SHP77 (cell line): ENCODE results near the gene ESRRG.
A peak's percentile ranks its signal among the peaks of the same experiment; 100 is the strongest.

Experiments used
- DNase-seq, 2 experiments: peaks; one replicate each; lab custom pipeline; 2025; lab: John Stamatoyannopoulos, UW

ESRRG gene

DNA sequence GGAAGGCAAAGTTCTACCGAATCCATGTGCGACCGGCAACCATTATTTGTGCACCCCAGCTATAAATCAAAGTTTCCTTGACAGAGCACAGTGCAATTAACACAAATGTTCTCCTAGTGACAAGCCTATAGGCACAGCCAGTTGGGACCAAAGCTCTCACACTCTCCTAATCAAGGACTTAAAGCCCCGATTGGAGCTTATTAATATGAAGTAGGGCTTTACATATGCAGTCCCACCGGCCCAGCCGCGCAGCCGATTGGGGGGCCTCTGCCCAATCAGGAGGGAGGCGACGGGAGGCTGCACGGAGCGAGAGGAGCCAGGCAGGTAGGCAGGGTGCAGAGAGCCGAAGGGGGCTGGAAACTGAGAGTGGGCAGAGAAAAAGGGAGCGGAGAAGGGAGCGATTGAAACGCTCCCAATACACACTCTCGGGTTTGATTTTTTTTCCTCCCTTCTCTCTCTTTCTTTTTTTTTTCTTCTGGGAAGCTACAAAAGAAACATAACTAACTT lies at the start of gene ESRRG:
Gene ESRRG (minus strand): TSS at position 156 of the 507 bp plus-strand sequence. CDS start 130 bp downstream, at position 26.
- DNase-seq: peak; percentile 66 to 77

DNA sequence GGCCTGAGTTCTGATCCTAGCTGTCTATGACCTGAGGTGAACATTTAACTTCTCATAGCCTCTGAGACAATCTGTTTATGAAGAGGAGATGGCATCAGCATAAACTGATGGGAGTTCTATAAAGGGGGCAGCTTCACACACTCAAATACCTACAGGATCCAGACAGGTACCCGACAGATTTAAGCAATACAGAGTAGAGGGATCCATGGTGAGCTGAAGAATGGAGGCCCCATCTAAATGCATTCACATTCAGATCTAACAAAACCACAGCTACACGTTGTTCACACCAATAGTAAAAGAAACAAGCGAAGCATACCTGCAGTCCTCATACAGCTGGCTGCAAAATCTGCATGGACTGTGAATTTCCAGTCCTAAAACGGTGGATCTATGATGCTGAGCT lies 48.7 kb upstream of the ESRRG start:
- no peak for DNase-seq

DNA sequence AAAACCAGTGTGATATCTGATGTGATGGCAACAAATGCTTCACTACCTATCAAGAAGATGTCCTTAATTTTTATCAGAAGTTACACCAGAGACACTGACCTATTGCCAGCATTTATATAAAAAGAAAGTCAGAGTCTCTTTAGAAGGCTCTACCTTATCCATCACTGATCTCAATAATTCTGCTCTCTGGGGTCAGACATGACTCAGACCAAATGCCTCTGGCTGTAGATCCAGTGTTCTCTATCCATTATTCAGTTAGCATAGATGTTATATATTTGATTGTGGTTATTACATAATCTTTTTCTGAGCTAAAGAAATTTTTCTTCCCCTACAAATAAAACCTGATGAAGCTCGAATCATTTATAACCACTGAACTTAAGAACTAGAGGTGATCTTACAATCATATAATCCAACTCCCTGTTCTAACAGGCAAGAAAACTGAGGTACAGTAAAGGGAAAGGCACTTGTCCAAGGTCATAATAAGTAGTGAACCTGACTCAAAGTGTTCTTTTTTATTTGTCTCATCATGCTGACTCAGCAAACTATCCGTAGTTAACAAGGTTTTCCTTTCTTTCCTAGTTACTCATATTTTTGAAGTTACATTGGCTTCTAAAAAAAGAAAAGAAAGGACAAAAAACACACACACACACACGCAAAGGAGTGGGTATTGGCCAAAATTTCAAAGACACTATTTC lies 43.6 kb upstream of the ESRRG start:
- DNase-seq: no peak

DNA sequence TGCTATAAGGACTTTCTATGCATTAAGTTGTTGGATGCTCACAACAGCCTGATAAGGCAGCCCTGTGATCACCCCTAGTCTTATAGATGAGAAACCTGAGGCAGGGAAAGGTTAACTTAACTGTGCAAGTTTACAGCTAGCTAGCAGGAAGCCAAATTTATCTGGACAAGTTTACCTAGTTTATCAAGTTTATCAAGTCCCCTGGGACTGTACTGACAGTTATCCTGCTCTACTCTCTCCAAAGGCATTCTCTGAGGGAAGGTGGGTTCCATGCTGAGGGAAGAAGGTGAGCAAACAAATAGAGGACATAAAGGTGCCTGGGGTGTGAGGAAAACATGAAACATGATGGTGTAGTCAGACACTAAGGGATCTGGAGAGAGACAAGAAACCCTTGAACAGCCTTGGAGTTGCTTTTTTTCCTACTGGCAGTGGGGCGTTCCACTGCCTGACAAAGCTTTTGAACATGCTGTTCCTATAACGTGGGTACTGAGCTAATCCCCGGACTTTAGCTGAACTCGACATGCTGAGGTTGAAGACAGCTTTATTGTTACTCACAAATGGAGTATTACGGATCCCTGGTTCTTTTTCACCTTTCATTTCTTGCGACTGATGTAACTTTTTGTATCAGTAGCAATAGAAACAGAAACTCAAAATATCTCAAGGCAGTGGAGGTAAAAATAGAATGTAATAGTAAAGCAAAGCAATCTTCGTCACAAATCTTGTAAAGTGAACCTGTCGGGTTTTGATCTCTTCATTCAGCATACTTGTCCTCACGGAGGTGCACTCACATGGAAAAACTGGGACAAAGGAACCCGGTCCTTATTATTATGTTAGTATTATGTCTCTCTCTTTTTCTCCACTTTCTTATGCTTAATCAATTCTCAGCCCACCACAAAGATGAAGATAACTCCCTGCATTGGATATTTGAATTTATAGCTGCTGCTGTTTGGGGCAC lies 42.4 kb upstream of the ESRRG start:
- DNase-seq: no peak

DNA sequence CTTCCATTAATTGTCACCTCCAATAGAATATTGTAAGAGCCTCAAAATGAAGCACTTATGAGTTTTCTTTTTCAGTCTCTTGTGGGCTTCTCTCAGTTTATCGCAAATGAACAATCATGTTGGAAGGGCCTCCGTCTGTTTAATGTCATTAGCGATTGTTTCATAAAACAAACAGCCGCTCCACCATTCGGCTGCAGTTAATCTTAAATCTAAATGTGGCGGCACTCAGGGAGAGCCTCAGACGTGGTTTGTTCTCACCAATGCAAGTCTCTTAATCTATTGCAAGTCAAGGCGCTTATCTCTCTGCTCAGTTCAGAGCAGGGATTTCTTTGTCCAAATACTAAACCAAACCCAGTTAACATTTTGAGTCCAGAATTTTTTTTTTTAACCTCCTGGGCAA lies 34.9 kb upstream of the ESRRG start:
- DNase-seq: no peak

DNA sequence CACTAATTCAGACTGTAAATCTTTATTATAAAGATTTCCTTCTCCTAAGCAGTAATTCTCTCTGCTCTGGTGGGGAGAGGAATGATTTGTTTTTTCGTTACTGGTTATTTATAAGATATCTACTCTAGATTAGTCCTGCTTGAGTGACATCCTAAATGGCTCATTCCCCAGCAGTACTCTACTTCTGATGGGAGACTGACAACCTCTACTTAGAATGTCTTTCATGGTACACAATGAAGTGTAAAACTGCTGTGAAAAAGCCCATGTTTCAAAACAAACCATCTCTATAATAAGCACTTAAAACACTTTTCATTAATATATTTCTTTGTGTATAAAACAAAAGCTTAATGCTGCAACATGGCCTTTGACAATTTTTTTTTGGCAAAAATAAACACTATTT lies 33.9 kb upstream of the ESRRG start:
- DNase-seq: no peak

DNA sequence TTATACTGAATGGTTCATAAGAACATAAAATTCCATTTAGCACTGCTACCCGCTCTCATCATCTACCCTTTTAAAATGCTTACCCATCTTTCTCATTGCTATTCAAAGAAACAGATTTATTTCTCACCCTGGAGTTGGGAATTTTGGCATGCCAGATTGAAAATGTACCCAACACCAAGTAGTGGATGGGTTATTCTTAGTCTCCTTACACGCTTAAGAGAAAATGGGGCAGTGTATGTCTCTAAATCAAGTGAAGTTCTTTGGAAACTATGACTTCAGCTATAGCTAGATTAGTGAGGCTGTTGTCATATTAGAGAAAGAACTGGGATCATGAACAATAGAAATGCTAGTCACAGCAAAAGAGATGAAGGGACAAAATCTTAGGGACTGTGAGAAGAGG lies 27.7 kb upstream of the ESRRG start:
- no peak for DNase-seq

DNA sequence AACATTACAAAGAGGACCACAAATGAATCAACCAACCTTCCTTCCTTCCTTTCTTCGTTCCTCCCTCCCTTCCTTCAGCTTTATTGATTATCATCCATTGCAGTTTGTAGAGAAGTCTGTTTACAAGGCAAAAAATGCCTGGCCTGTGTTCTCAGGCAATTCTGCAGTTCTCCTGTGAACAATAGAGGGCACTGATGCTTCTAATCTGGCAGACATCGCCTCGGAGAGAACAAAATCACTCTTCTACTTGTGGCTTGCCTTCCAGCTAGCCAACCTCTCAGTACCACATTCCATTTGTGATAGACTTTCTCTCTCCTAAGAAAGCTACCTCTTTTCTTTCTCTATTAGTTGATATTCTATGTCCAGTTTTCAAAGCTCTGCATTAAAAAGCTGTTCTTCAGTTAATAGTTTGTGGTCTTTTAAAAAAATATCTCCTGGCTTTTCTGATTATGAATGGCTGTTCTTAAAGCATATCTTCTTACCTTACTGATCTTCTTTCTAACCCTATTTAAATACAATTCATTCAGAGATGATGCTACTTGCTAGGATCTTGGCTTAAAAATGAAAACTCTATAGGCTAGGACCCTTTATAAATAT lies 26.9 kb upstream of the ESRRG start:
- peak; percentile 49 to 66 for DNase-seq

DNA sequence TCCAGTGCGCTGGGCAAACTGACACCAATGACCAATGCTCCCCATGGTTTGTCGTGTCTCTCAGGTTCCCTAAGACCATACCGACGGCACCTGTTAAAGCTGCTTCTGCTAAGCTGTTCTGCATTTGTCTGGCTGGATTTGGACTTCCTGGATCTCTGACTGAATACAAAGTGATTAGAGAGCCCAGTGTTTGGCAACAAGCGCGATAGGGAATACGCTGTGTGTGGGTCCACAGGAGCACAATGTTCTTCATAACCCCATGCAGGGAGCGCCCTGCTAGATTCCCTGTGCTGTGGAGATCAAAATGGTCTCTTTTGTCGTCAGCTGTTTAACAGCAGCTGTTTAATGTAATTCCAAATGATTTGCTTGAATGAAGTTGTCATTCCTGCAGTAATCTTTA lies 26.0 kb upstream of the ESRRG start:
- no peak for DNase-seq

DNA sequence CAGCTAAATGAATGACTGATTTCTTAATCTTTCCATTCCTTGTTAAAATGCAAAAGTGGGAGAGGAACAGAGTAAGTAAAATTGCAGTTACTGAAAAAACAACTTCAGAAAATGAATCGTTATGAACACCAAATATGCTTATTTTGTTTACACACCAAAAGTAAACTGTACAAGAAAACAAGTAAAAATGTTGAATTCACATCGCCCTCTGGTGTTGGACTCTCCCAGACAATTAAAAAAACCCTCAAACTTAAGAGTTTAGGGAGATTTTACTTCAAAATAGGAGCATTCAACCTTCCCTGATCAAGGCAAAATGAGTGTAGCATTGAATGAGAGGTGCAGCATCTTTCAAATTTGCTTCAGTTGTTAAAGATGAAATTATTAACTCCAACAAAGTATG lies 19.4 kb upstream of the ESRRG start:
- DNase-seq: no peak

DNA sequence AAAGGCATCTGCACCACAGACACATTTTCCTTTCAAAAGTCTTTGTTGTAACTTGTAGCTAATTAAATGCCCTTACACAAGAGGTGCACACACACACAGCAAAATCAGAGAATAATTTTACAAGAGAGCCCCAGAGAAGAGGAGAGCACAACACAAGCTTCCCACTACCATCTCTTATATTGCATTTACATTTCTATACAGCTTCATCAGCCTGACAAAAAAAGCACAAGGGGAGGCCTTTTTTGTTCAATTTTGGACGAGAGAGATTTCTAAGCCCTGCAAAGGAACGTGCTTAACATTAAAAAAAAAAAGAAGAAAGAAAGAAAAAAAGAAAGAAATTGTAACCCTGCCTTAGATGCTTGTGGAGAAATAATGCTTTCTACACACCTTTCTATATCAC lies 17.1 kb upstream of the ESRRG start:
- no peak for DNase-seq

DNA sequence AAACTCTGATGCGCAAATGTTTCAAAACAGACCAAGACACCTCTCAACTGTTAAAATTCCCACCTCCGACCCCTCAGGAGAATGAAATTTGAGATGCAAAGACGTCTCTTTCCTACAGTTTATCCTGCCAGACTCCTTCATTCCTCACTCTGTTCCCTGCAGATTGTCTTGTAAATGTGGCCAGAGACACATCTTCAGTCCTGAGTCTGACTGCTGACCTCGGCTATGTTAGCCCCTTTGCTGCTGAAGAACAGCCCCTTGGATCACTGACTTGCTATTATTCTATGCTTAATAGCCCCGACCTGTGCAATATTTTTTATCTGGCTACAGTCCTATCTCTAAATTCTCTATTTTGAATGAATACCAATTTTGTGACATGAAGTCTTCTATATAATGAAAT lies 16.6 kb upstream of the ESRRG start:
- no peak for DNase-seq

DNA sequence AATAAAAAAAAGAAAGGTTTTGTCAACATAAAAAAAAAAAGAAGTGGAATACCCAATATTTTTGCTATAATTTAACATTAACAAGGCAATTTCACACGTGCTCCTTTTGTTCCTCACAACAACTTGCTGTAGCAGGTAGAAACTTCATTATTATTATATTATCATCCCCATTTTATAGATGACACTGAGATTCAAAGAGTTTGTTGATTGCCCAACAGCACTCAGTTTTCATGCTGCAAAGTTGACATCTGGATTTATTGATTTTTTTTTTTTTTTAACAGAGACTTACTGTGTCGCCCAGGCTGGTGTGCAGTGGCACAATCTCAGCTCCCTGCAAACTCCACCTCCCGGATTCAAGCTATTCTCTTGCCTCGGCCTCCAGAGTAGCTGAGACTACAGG lies 8.9 kb upstream of the ESRRG start:
- no peak for DNase-seq

DNA sequence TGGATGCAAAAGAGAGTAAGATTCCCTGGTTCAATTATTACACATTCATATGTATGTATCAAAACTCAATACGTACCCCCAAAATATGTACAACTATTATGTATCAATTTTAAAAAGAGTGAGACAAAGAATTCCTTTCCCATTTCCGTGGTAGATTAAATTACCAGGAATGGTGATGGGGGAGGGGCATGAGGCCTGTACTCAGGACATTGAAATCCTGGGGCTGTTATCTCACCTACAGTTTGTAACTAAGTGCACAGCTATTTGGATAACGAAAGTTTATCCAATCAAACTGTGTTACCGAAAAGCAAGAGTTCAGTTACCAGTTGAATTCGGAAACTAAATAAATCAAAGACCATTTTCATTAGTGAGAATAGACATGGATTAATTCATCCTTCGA lies 8.3 kb upstream of the ESRRG start:
- DNase-seq: no peak

DNA sequence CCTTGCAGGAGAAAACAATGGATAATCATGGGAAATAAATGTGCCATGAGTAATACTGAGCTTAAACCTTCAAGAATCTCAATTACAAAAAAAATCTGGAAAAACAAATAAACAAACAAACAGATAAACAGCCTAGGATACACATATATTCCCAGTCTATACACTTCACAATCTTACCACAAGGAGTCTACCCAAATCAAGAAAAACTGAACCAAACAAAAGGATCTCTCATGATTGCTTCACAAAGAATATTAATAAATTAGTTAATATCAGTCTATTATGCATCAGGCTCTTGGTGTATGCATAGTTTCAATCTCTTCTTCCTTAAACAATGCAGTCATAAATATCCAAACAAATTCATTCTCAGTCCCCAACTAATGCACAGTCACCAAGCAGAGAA lies 3.2 kb upstream of the ESRRG start:
- DNase-seq: no peak

DNA sequence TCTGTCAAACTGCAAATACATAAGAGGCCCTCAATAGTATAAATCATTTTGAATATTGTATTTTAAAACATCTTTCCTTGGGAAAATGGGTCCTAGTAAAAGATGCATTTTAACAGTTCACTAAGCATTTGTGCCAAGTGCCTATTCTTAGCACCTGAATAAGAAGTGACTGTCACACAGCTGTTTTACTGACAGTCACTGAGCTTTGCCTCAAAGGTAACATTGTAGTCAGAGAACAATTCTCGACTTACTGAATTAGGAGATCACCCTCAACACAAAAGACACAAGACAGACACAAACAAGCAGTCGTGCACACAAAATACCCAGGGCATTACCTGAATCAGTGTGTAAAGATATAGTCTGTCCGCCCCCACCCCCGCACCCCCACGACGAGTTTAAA lies 408 bp downstream of the ESRRG start:
- no peak for DNase-seq

DNA sequence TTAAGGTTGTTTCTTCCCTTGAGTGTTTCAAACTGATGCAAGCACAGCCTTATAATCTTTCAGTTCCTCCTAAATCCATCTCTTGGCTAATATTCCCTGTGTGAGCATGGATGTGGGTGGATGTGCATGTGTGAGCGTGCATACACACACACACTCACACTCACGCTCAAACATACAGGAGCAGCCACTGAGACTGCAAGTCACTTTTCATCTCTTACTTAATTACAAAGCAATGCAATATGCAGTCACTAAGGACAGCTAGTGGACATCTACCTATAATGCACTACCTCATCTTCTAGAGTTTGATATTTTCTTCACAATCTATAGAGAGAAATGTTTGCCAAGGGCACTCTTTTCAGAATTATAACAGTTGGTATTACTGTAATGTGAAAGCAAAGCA lies 1.4 kb downstream of the ESRRG start:
- no peak for DNase-seq

DNA sequence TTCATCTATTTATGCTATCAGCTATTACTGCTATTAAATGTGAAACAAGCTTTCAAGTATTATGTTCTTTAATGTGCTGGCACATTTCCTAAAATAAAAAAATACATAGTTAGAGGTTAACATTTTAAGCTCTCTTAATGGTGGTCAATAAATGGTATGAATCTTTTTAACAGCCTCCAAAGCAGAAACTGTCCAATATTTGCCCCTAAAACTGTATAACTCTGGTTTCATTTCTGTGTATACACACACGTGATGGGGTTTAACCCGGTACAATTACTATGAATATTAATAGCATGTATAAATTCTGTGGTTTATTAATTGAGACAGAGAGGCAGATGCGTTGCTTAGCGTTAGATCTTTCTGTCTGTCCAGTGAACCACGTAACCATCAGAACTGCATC lies 2.2 kb downstream of the ESRRG start:
- no peak for DNase-seq

DNA sequence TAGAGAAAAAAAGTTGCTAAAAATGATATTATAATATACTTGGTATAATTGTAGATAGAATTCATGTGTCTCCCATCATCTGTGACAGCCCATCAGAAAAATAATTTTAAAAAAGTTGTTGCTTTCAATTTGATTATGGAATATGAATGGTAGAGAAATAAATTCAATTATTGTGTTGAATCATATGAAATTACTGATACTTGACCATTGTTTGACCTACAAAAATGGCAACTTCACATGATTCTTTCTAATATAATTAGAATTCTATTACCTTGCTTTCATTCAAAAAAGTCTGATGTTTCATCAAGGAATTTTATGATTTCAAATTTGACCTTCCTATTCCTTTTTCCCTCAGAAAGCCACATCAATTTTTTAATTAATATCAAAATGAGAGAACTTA lies 11.5 kb downstream of the ESRRG start:
- DNase-seq: no peak

DNA sequence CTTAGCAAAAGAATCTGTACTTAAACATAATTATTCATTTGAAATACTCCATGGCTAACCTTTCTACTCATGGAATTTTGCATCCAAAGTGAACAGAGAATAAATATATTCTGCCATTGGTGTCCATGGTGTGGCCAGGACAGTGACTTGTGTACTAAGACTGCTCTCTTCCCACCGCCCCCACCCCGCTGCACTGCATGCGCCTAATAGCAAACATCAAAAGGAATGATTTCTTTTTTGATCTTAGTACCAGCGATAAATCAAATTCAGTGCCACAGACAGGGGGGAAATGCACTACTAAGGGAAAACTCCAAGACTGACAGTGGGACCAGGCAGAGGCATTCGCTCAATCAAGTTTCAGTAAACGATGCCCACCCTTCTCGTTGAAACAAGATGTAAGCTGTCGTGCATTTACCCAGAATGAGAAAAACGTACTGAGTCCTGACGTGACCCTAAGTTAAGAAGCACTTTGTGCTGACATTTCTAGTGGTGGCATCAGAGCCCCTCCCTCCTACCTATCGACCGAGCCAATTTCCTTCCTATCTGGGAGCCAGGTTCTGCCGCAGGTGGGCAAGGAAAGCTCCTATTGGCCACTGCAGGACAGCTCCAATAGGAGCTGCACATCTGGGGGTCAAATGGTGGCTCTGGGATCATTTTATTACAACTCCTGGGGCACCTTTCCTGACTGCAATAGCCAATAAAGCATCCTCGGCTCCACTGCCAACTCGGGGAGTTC lies 12.5 kb downstream of the ESRRG start:
- no peak for DNase-seq

DNA sequence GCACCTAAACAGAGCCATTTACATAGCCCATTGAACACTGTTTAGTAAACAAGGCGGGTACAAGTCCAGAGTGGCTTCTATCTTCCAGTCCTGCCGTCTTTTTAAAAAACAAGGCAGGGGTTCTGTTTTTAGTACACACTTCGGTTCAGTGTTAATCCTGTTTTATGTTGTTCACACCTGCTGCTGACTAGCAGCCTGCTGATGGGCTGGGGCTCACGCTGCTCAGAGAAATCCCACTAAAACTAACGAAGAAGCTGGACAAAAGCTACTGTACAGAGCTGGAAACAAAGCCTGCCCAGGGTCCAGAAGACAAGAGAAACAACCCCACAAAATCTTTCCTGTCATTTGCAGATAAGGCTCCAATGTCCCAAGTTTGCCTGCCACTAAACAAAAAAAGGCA lies 13.2 kb downstream of the ESRRG start:
- DNase-seq: no peak

DNA sequence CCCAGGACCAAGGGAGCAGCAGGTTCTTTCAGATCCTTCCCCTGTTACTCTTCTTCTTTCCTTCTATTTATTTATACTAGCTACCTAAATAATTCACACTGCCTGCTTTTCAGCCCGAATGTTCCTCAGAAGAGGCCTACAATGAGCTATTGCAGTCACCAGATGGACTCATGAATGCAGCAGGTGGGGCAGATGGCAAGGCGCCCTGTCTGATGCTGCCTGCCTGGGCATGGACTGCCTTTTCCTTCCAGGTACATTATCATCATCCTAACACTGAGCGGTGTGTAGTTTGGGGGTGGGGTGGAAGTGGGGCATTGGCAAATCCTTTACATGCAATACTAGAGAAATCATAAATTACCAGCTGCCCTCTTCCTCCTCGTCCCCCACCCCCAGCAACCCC lies 17.6 kb downstream of the ESRRG start:
- DNase-seq: peak; percentile 88 to 94
